ES-I3 (cell line): ENCODE measurements around the gene OR4K5.

Source experiments
- H3K36me3 ChIP-seq: 2 replicates; pipeline ENCODE4 v1.6.1; 2013; ENCODE audit warnings: mild to moderate bottlenecking, low read length, control low read depth, moderate library complexity; ENCODE audit not compliant: insufficient read depth
- H3K4me1 ChIP-seq: 2 replicates; pipeline ENCODE4 v1.6.1; 2013; ENCODE audit warnings: mild to moderate bottlenecking, control low read depth, low read length; ENCODE audit not compliant: insufficient read depth
- H3K9ac ChIP-seq: 2 replicates; pipeline ENCODE4 v1.6.1; 2013; ENCODE audit warnings: low read depth, mild to moderate bottlenecking, low read length, moderate library complexity
- H3K9me3 ChIP-seq: 2 replicates; pipeline ENCODE4 v1.6.1; 2013; ENCODE audit warnings: mild to moderate bottlenecking, low read length, moderate library complexity; ENCODE audit not compliant: control insufficient read depth, insufficient read depth

OR4K5 gene, protein sequence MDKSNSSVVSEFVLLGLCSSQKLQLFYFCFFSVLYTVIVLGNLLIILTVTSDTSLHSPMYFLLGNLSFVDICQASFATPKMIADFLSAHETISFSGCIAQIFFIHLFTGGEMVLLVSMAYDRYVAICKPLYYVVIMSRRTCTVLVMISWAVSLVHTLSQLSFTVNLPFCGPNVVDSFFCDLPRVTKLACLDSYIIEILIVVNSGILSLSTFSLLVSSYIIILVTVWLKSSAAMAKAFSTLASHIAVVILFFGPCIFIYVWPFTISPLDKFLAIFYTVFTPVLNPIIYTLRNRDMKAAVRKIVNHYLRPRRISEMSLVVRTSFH

DNA sequence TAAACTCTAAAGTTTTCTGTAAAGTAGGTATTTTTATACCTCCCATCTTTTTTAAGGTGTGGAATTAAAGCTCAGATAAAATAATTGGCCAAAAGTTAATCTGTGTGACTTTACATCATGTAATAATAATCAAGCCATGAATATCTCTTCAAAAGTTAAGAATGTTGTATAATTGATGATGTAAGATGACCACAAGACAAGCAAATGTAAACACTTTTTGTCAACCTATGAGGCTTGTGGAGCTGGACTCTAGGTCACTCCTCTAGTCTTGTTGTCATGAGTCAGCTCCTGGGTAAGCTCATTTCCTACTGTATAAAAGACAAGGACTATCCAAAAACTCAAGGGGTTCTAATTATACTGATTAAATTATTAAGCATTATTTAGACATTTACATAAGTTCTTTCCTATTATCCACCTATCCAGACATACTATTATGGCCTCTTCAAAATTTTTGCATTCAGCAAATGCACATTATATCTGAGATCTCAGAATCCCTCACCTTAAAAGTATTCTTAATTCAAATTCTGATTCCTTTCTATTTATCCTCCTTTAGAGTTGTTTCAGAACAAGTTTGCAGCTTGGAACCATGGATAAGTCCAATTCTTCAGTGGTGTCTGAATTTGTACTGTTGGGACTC, at the start of gene OR4K5:
Gene OR4K5, plus strand, starts transcription at position 587 of the 637 bp plus-strand sequence. Its CDS starts 0 bp downstream, at position 587.
- Histone ChIP-seq H3K9ac (no peak within 1 kb of the TSS), H3K36me3 (no peaks in the 10 kb centered on the region), H3K9me3 (no peaks in the 10 kb centered on the region), H3K4me1 (no peaks in the 10 kb centered on the region)

- no peaks in the 10 kb centered on the region for H3K4me1 ChIP-seq
- no peaks in the 10 kb centered on the region for H3K9me3 ChIP-seq
- H3K9ac ChIP-seq = peak overlapping the region; percentile 53; the same call in 1 of the 2 replicates
- no peaks in the 10 kb centered on the region for H3K36me3 ChIP-seq
Observed at GRCh38 chr14:19873178-19873577, 47.2 kb upstream of the OR4K5 start.

DNA sequence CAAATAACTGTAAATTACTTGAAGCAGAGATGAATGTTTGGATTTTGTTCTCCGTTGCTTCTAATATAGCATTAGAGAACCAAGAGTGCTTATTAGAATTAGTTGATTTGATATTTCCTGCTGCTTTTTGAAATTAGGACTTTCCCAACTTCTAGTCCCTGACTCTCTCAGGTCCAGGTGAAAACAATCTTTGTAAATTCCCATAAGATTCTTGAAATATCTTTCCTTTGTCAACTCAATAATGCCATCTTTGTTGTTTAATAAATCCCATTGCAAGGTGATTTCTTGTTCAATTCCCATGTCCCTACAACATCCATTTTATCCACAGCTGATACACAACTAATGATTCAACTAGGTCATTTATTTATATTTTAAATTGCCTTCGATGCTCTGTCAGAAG, 45.6 kb upstream of the OR4K5 start, which contains the start of gene OR4K2:
Gene OR4K2, plus strand, starts transcription at position 301 of the 400 bp plus-strand sequence. CDS start 1,126 bp downstream, outside the sequence.
- no peaks in the 10 kb centered on the region for H3K4me1 ChIP-seq
- no peaks in the 10 kb centered on the region for H3K9me3 ChIP-seq
- no peaks in the 10 kb centered on the region for H3K36me3 ChIP-seq
- no peak within 1 kb of the TSS for H3K9ac ChIP-seq

- no peak overlapping the region for H3K9ac ChIP-seq
- H3K9me3 ChIP-seq = no peaks in the 10 kb centered on the region
- no peaks in the 10 kb centered on the region for H3K4me1 ChIP-seq
- no peaks in the 10 kb centered on the region for H3K36me3 ChIP-seq
Observed at GRCh38 chr14:19878029-19878642, 42.3 kb upstream of the OR4K5 start.

DNA sequence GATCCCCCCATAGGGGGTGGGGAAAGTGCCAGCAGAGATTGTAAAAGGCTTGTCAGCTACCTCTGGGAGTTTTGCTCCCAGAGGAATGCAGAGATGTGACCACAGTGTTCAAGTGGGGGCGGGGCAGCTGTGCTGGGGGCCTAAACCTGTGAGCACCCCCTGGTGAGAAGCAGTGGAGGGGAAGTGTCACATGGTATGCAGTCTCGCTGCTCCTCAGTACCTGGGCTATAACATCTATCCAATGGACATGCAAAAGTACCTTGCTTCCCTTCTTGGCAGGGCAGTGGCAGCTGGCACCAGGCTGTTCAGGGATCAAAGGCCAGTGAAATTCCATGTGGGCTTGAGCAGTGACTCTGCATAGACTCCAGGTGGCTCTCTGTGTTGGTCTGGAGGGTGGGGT, 25.1 kb upstream of the OR4K5 start:
- no peak overlapping the region for H3K9ac ChIP-seq
- H3K36me3 ChIP-seq = no peaks in the 10 kb centered on the region
- peaks cover 7% of the 10 kb centered on the region; the same call in 1 of the 2 replicates for H3K9me3 ChIP-seq
- H3K4me1 ChIP-seq = no peaks in the 10 kb centered on the region

- no peaks in the 10 kb centered on the region for H3K4me1 ChIP-seq
- H3K9ac ChIP-seq = no peak overlapping the region
- no peaks in the 10 kb centered on the region for H3K36me3 ChIP-seq
- H3K9me3 ChIP-seq = peaks cover 7% of the 10 kb centered on the region; the same call in 1 of the 2 replicates
Observed at GRCh38 chr14:19900999-19901398, 19.4 kb upstream of the OR4K5 start.

DNA sequence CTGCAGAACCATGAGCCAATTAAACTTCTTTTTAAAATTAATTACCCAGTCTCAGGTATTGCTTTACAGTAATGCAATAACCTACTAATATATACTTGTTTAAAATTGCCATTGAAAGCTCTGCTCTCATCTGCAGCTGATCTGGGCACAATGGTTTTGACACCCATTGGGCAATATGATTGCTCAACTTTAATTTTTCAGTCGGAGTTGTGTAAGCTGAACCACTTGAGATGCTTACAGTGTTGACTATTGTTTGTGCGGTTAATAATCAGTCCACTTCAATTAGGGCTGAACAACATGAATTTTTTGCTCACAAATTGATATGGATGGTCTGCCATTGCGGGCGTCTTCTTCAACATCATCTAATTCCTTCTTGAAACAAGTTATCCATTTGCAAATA, 18.0 kb upstream of the OR4K5 start:
- Histone ChIP-seq H3K9ac (no peak overlapping the region), H3K4me1 (no peaks in the 10 kb centered on the region), H3K36me3 (no peaks in the 10 kb centered on the region), H3K9me3 (no peaks in the 10 kb centered on the region; the same call in 1 of the 2 replicates)

DNA sequence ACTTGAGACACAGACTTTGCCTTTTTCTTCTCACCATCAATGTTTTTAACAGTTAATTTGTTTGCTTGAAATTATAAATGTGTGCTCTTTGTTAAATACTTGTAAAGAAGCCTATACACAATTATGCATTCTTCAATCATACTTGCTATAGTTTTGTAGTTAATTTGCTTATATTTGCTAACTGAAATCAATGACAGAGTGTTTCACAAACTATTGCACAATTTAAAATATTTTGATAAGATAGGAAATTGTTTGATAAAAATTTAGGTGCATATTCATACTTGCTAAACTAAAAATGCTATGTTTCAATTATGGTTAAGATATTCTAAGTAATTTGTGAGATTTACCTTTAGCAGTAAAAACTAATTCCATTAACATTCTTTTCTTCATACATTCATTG, 13.7 kb upstream of the OR4K5 start:
- Histone ChIP-seq H3K9ac (no peak overlapping the region), H3K36me3 (no peaks in the 10 kb centered on the region), H3K9me3 (no peaks in the 10 kb centered on the region), H3K4me1 (no peaks in the 10 kb centered on the region)

- Histone ChIP-seq H3K9ac (no peak overlapping the region), H3K36me3 (no peaks in the 10 kb centered on the region), H3K9me3 (no peaks in the 10 kb centered on the region), H3K4me1 (no peaks in the 10 kb centered on the region)
Observed at GRCh38 chr14:19911114-19911513, 9.3 kb upstream of the OR4K5 start.

DNA sequence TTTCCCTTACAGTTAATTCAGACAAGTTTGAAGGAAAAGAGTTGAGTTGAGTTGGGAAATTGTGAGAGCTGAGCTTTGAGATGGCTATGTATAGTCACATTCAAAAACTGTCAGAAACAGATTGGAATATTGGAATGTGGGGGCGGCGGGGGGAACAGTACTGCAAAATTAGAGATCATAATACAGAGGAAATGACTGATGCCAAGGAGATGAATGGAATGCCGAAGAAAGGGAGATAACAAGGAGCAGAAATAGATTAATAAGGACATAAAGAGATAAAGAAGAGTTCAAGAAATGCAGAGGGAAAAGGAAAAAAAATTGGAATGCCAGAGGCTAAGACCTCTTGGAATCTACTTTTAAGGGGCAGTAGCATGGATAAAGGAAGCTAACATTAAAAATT, 3.2 kb upstream of the OR4K5 start:
- Histone ChIP-seq H3K36me3 (no peaks in the 10 kb centered on the region), H3K9ac (no peak overlapping the region), H3K4me1 (no peaks in the 10 kb centered on the region), H3K9me3 (no peaks in the 10 kb centered on the region)

DNA sequence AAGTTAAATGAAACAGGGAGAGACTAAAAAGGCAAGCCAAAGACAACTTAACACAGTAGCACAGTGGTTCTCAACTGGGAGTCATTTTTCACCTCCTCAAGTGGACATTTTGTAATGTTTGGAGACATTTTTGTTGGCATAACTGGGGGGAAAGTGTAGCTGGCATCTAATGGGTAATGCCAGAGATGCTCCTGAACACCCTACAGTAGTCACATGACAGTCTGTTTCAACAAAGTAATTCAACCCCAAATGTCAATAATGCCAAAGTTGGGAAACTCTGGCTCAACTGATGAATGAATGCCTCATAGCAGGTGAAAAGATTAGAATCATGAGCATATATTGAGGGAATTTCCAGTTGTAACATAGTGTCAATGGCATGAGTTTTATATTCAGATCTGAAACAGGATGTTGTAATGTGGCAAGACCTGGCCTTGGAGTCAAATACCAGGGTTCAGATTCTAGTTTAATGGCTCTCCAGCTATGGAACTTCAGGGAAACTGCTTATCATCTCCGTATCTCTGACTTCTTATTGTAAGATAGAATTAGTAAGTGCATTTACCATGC, 2.4 kb upstream of the OR4K5 start:
- Histone ChIP-seq H3K36me3 (no peaks in the 10 kb centered on the region), H3K9me3 (no peaks in the 10 kb centered on the region), H3K9ac (no peak overlapping the region), H3K4me1 (no peaks in the 10 kb centered on the region)

GRCh38 chr14:19918553-19919264, 1.7 kb upstream of the OR4K5 start:
- Histone ChIP-seq H3K36me3 (no peaks in the 10 kb centered on the region), H3K9me3 (no peaks in the 10 kb centered on the region), H3K4me1 (no peaks in the 10 kb centered on the region), H3K9ac (no peak overlapping the region)

GRCh38 chr14:19930617-19931016, 10.2 kb downstream of the OR4K5 start, which contains the start of gene OR4K1:
TSS of gene OR4K1 (plus strand) at chr14:19930917. CDS start at chr14:19935667, 4,750 bp downstream.
- no peaks in the 10 kb centered on the region for H3K9me3 ChIP-seq
- H3K36me3 ChIP-seq = no peaks in the 10 kb centered on the region
- no peaks in the 10 kb centered on the region for H3K4me1 ChIP-seq
- no peak within 1 kb of the TSS for H3K9ac ChIP-seq

DNA sequence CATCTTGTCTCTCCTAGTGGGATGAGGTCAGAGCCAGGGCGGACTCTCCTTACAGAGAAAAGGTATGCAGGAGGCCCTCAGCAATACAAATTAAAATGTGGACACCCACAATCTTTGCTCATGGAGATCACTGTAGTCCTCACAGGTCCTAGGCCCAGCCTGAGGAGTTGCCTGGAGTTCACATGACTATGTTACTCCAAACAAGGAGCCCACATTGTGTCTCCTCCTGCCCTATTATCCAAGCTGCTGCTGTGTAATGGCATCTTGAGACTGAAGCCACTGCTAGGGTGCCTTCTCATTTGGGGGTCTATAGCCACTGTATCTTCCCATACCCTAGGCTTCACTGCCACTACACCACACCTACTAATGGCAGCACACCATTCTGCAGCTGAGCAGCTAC, 21.3 kb downstream of the OR4K5 start:
- Histone ChIP-seq H3K9me3 (no peaks in the 10 kb centered on the region), H3K4me1 (no peaks in the 10 kb centered on the region), H3K9ac (no peak overlapping the region), H3K36me3 (no peaks in the 10 kb centered on the region)
